Activated CD8-positive, alpha-beta T cell treated with anti-CD3 and anti-CD28 coated beads for 36 hours (primary cell): ENCODE data around the gene PIK3AP1. TPM values are rescaled to one million over a fixed set of nuclear protein-coding genes. Genes with fewer than 3 reads are reported as not detected.
A peak's percentile ranks its signal among the peaks of the same experiment; 100 is the strongest.

Experiments used
- ATAC-seq: fragments of 200-7000 bp; cut with Tn5 transposase; one replicate; pipeline ENCODE4 v1.10.0; 2021; ENCODE audit warnings: mild to moderate bottlenecking, moderate library complexity
- CTCF ChIA-PET: fragments of 350-600 bp; sonication (Branson Sonifier 250); formaldehyde crosslinking; loops from one replicate; lab custom pipeline; 2021; ENCODE audit warnings: antibody characterized with exemption; lab: Charles Lee
- POLR2A ChIA-PET: fragments of 350-600 bp; sonication (Branson Sonifier 250); formaldehyde crosslinking; loops from one replicate; lab custom pipeline; 2021; ENCODE audit warnings: antibody characterized with exemption; lab: Charles Lee
- DNase-seq: peaks from one replicate; pipeline ENCODE4 v3.0.0-alpha.2; 2020
- H3K27ac Mint-ChIP-seq: one replicate; pipeline ENCODE4 v1.8.0; 2021; ENCODE audit warnings: mild to moderate bottlenecking, mixed read lengths
- H3K27me3 Mint-ChIP-seq: one replicate; pipeline ENCODE4 v1.8.0; 2021; ENCODE audit warnings: mixed read lengths
- H3K36me3 Mint-ChIP-seq: one replicate; pipeline ENCODE4 v1.8.0; 2021; ENCODE audit warnings: low read depth, mixed read lengths
- H3K4me1 Mint-ChIP-seq: one replicate; pipeline ENCODE4 v1.8.0; 2021; ENCODE audit warnings: low read depth, mixed read lengths
- H3K4me3 Mint-ChIP-seq: one replicate; pipeline ENCODE4 v1.8.0; 2021; ENCODE audit warnings: mild to moderate bottlenecking, moderate library complexity, mixed read lengths
- H3K9me3 Mint-ChIP-seq: one replicate; pipeline ENCODE4 v1.8.0; 2021; ENCODE audit warnings: mixed read lengths
- intact Hi-C: fragments of 100-400 bp; cut with micrococcal nuclease; formaldehyde crosslinking; loops from one replicate; pipeline ENCODE4 v1.10.0; 2022
- total RNA-seq, 2 experiments: library from RNA; stranded (reverse); gene quantifications; one replicate each; pipeline ENCODE4 v1.2.3, GENCODE V29; 2021
- TF ChIP-seq, protein P1 (sequence below): fragments of 200-600 bp; IDR thresholded peaks from one replicate; pipeline ENCODE4 v1.8.0; 2022; ENCODE audit warnings: antibody characterized with exemption, mild to moderate bottlenecking

PIK3AP1 gene
- total RNA-seq, 2 experiments from 2014 or later, result 4.1 to 4.7 TPM

DNA sequence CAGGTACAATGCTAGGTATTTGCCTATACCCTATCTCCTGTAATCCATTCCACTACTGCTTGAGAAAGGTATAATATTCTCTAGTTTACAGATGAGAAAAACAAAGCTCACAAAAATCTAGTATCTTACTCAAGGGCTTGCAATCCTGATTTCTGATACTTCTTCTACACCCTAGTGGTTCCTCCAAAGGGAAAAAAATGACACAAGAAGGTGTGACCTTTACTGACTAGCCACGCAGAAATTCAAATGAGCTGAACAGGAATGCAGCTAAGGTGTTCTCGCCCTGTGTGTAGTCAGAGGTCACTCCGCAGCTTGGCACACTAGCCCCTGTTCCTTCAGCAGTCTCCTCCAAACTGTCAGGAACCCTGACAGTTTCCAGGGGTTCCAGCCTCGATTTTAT is 74.0 kb downstream of the PIK3AP1 start:
- no peak for ATAC-seq

GRCh38 chr10:96645191-96645721 is 75.1 kb downstream of the PIK3AP1 start:
- ChIA-PET CTCF (interaction anchor here (1.6 kb wide), 1 partner anchor 185 kb away, joined by 4 read pairs; no protein-coding TSS in a partner anchor), POLR2A (no interaction called here)
- no peak for DNase-seq
- no peaks in the 10 kb centered on the region for H3K9me3 Mint-ChIP-seq
- no peak overlapping the region for H3K4me3 Mint-ChIP-seq
- no peaks in the 10 kb centered on the region for H3K36me3 Mint-ChIP-seq
- H3K27me3 Mint-ChIP-seq, result no peaks in the 10 kb centered on the region
- peaks cover 31% of the 10 kb centered on the region for H3K4me1 Mint-ChIP-seq
- TF ChIP-seq, protein P1, sequence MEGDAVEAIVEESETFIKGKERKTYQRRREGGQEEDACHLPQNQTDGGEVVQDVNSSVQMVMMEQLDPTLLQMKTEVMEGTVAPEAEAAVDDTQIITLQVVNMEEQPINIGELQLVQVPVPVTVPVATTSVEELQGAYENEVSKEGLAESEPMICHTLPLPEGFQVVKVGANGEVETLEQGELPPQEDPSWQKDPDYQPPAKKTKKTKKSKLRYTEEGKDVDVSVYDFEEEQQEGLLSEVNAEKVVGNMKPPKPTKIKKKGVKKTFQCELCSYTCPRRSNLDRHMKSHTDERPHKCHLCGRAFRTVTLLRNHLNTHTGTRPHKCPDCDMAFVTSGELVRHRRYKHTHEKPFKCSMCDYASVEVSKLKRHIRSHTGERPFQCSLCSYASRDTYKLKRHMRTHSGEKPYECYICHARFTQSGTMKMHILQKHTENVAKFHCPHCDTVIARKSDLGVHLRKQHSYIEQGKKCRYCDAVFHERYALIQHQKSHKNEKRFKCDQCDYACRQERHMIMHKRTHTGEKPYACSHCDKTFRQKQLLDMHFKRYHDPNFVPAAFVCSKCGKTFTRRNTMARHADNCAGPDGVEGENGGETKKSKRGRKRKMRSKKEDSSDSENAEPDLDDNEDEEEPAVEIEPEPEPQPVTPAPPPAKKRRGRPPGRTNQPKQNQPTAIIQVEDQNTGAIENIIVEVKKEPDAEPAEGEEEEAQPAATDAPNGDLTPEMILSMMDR, result no peak
- intact Hi-C loops, result loop anchor here (10.0 kb wide), 1 partner anchor 380 kb away; no protein-coding TSS in a partner anchor
- ATAC-seq, result no peak
- H3K27ac Mint-ChIP-seq, result no peak overlapping the region

More for the DNA sequence above, 74.0 kb downstream of the PIK3AP1 start:
- CTCF ChIA-PET, result interaction anchor here (1.6 kb wide), 1 partner anchor 184 kb away, joined by 4 read pairs; no protein-coding TSS in a partner anchor
- H3K27me3 Mint-ChIP-seq, result no peaks in the 10 kb centered on the region
- intact Hi-C loops, result loop anchor here (10.0 kb wide), 1 partner anchor 378 kb away; no protein-coding TSS in a partner anchor
- no peaks in the 10 kb centered on the region for H3K36me3 Mint-ChIP-seq
- TF ChIP-seq, protein P1, result no peak
- H3K4me1 Mint-ChIP-seq, result peaks cover 36% of the 10 kb centered on the region
- no peaks in the 10 kb centered on the region for H3K9me3 Mint-ChIP-seq
- POLR2A ChIA-PET, result interaction anchor here (0.7 to 1.0 kb wide), 3 partner anchors 10 to 102 kb away, joined by 3 read pairs; no protein-coding TSS in a partner anchor
- H3K4me3 Mint-ChIP-seq, result no peak overlapping the region
- H3K27ac Mint-ChIP-seq, result no peak overlapping the region
- DNase-seq, result no peak

GRCh38 chr10:96643920-96644319 is 76.4 kb downstream of the PIK3AP1 start:
- intact Hi-C loops, result loop anchor here (5.0 to 10.0 kb wide), 3 partner anchors 98 to 381 kb away; partner anchors contain the start of gene LCOR
- Mint-ChIP-seq H3K27me3 (no peaks in the 10 kb centered on the region), H3K27ac (no peak overlapping the region), H3K4me1 (peaks cover 25% of the 10 kb centered on the region), H3K9me3 (no peaks in the 10 kb centered on the region), H3K36me3 (no peaks in the 10 kb centered on the region), H3K4me3 (no peak overlapping the region)
- ATAC-seq, result no peak
- DNase-seq, result no peak
- POLR2A ChIA-PET, result no interaction called here
- TF ChIP-seq, protein P1, result peak; percentile 26
- CTCF ChIA-PET, result interaction anchor here (0.8 to 3.4 kb wide), 13 partner anchors 8 to 393 kb away, joined by 3 to 28 read pairs (median 4); no protein-coding TSS in a partner anchor

- intact Hi-C loops, result loop anchor here (5.0 to 10.0 kb wide), 3 partner anchors 99 to 382 kb away; partner anchors contain the start of gene LCOR
- Mint-ChIP-seq H3K27ac (no peak overlapping the region), H3K36me3 (no peaks in the 10 kb centered on the region), H3K9me3 (no peaks in the 10 kb centered on the region), H3K27me3 (no peaks in the 10 kb centered on the region), H3K4me3 (no peak overlapping the region), H3K4me1 (peaks cover 21% of the 10 kb centered on the region)
- TF ChIP-seq, protein P1, result peak; percentile 68
- POLR2A ChIA-PET, result no interaction called here
- peak; percentile 86 for ATAC-seq
- peak; percentile 95 for DNase-seq
- CTCF ChIA-PET, result interaction anchor here (0.8 to 3.4 kb wide), 17 partner anchors 9 to 394 kb away, joined by 3 to 28 read pairs (median 4); no protein-coding TSS in a partner anchor
Observed at GRCh38 chr10:96642973-96643372, 77.3 kb downstream of the PIK3AP1 start.

- Mint-ChIP-seq H3K27ac (no peak overlapping the region), H3K4me1 (peaks cover 18% of the 10 kb centered on the region), H3K4me3 (no peak overlapping the region), H3K9me3 (no peaks in the 10 kb centered on the region), H3K36me3 (no peaks in the 10 kb centered on the region), H3K27me3 (no peaks in the 10 kb centered on the region)
- ChIA-PET POLR2A (no interaction called here), CTCF (interaction anchor here (1.1 to 3.4 kb wide), 9 partner anchors 9 to 342 kb away, joined by 3 to 28 read pairs (median 4); no protein-coding TSS in a partner anchor)
- no peak for DNase-seq
- intact Hi-C loops, result loop anchor here (5.0 to 10.0 kb wide), 3 partner anchors 100 to 382 kb away; partner anchors contain the start of gene LCOR
- TF ChIP-seq, protein P1, result no peak
- no peak for ATAC-seq
Observed at GRCh38 chr10:96642530-96642929, 77.8 kb downstream of the PIK3AP1 start.
